ENCODE data around the gene PSMD3.

DNA sequence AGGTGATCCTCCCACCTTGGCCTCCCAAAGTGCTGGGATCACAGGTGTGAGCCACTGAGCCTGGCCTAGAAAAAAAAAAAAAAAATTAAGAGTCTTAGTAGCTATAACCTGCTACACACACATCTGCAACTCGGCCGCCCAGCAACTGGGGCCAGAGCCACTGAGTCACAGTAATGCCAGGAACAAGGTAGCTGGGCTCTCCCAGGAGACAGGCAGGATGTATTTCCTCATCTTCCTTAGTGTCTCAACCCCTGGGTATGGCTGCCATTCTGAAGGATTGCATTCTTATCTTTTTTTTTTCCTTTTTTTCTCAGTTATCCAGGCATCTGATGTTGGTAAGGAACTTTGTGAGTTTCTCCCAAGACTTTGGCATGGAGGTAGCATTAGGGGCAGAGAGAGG, 7.1 kb upstream of the PSMD3 start:
- TF ChIP-seq POLR2A (IDR thresholded peaks at IDR 0.05; ENCODE audit: low read length) (no peak), EP300 (IDR thresholded peaks at IDR 0.05) (no peak), RCOR1 (IDR thresholded peaks at IDR 0.05; ENCODE audit: low read depth, low read length) (no peak), TP53 (CRISPR knock-in tag; IDR thresholded peaks at IDR 0.05) (no peak)
- TF ChIP-seq, protein P1, sequence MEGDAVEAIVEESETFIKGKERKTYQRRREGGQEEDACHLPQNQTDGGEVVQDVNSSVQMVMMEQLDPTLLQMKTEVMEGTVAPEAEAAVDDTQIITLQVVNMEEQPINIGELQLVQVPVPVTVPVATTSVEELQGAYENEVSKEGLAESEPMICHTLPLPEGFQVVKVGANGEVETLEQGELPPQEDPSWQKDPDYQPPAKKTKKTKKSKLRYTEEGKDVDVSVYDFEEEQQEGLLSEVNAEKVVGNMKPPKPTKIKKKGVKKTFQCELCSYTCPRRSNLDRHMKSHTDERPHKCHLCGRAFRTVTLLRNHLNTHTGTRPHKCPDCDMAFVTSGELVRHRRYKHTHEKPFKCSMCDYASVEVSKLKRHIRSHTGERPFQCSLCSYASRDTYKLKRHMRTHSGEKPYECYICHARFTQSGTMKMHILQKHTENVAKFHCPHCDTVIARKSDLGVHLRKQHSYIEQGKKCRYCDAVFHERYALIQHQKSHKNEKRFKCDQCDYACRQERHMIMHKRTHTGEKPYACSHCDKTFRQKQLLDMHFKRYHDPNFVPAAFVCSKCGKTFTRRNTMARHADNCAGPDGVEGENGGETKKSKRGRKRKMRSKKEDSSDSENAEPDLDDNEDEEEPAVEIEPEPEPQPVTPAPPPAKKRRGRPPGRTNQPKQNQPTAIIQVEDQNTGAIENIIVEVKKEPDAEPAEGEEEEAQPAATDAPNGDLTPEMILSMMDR (IDR thresholded peaks at IDR 0.05), result no peak
